Type B pancreatic cell (in vitro differentiated cells): Measurements from ENCODE around the gene JAZF1. TPM values are rescaled to one million over a fixed set of nuclear protein-coding genes. Genes with fewer than 3 reads are reported as not detected.

Source experiments
- DNase-seq: peaks from one replicate; pipeline ENCODE4 v3.0.0; 2021; ENCODE audit warnings: mixed read lengths; ENCODE audit not compliant: unreplicated experiment; ENCODE audit errors: extremely low spot score
- H3K27ac Mint-ChIP-seq: 2 replicates; pipeline ENCODE4 v1.8.0; 2021; ENCODE audit warnings: mild to moderate bottlenecking, mixed read lengths
- H3K27me3 Mint-ChIP-seq: 2 replicates; pipeline ENCODE4 v1.8.0; 2021; ENCODE audit warnings: mixed read lengths
- H3K36me3 Mint-ChIP-seq: 2 replicates; pipeline ENCODE4 v1.8.0; 2021; ENCODE audit warnings: mixed read lengths
- H3K4me1 Mint-ChIP-seq: one replicate; pipeline ENCODE4 v1.8.0; 2021; ENCODE audit warnings: mixed read lengths; ENCODE audit not compliant: unreplicated experiment
- H3K4me3 Mint-ChIP-seq: 2 replicates; pipeline ENCODE4 v1.8.0; 2021; ENCODE audit warnings: mild to moderate bottlenecking, mixed read lengths
- H3K9me3 Mint-ChIP-seq: 2 replicates; pipeline ENCODE4 v1.8.0; 2021; ENCODE audit warnings: mixed read lengths
- total RNA-seq: library from RNA; stranded (reverse); gene quantifications from 2 replicates; pipeline ENCODE4 v1.2.1, GENCODE V29; 2021; ENCODE audit warnings: low replicate concordance
- TF ChIP-seq, protein P1 (sequence below): fragments of 200-600 bp; sonication (generic); conservative IDR thresholded peaks from 2 replicates; pipeline ENCODE4 v1.5.0; 2021; ENCODE audit warnings: antibody characterized with exemption, mild to moderate bottlenecking

Gene JAZF1
- total RNA-seq, 1 donor from 2014 or later, result 4.9 TPM

DNA sequence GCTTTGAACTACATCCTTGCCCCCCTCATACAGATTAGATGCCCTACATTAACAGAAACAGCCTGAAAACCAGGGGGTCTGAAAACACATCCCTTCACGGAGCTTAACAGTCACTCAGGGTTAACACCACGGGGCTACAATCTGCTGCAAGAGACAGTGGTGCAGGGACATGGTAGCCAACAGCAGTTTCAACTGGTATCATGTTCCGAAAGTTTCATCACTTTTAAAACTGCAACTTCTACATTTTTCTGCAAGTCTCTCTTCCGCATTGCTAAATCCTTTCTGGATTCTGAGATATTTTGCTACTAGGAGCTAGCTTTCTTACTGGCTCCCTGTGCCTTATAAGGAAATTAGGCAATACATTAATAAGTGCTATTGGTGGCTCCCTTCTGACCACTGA, 92.6 kb downstream of the JAZF1 start:
- H3K9me3 Mint-ChIP-seq, result no peaks in the 10 kb centered on the region
- H3K27ac Mint-ChIP-seq, result no peak overlapping the region
- H3K36me3 Mint-ChIP-seq, result no peaks in the 10 kb centered on the region
- H3K4me3 Mint-ChIP-seq, result no peak overlapping the region
- TF ChIP-seq, protein P1, sequence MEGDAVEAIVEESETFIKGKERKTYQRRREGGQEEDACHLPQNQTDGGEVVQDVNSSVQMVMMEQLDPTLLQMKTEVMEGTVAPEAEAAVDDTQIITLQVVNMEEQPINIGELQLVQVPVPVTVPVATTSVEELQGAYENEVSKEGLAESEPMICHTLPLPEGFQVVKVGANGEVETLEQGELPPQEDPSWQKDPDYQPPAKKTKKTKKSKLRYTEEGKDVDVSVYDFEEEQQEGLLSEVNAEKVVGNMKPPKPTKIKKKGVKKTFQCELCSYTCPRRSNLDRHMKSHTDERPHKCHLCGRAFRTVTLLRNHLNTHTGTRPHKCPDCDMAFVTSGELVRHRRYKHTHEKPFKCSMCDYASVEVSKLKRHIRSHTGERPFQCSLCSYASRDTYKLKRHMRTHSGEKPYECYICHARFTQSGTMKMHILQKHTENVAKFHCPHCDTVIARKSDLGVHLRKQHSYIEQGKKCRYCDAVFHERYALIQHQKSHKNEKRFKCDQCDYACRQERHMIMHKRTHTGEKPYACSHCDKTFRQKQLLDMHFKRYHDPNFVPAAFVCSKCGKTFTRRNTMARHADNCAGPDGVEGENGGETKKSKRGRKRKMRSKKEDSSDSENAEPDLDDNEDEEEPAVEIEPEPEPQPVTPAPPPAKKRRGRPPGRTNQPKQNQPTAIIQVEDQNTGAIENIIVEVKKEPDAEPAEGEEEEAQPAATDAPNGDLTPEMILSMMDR, result no peak
- H3K27me3 Mint-ChIP-seq, result peaks cover under 1% of the 10 kb centered on the region
- DNase-seq, result no peak
- H3K4me1 Mint-ChIP-seq, result no peaks in the 10 kb centered on the region

DNA sequence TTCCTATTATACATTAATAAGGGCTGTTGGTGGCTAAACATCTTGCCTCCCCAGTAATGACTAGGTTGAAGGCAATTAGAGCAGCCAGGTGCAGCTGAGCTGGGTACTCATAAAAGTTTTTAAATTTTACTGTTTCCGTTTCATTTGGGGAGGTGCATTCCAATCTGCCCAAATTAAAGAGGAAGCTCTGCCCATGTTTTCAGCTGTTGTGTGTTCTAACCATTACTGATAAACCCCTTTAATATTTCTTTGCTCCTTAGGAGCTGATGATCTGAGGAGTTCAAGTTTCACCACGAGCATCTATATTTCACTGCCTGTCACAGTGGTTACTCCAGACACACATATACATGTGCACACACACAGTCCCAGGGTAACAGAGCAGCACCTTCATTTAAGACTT, 94.4 kb downstream of the JAZF1 start:
- Mint-ChIP-seq H3K36me3 (no peaks in the 10 kb centered on the region), H3K9me3 (no peaks in the 10 kb centered on the region), H3K4me1 (no peaks in the 10 kb centered on the region), H3K4me3 (no peak overlapping the region), H3K27ac (no peak overlapping the region), H3K27me3 (peaks cover 10% of the 10 kb centered on the region)
- no peak for DNase-seq
- TF ChIP-seq, protein P1, result no peak

DNA sequence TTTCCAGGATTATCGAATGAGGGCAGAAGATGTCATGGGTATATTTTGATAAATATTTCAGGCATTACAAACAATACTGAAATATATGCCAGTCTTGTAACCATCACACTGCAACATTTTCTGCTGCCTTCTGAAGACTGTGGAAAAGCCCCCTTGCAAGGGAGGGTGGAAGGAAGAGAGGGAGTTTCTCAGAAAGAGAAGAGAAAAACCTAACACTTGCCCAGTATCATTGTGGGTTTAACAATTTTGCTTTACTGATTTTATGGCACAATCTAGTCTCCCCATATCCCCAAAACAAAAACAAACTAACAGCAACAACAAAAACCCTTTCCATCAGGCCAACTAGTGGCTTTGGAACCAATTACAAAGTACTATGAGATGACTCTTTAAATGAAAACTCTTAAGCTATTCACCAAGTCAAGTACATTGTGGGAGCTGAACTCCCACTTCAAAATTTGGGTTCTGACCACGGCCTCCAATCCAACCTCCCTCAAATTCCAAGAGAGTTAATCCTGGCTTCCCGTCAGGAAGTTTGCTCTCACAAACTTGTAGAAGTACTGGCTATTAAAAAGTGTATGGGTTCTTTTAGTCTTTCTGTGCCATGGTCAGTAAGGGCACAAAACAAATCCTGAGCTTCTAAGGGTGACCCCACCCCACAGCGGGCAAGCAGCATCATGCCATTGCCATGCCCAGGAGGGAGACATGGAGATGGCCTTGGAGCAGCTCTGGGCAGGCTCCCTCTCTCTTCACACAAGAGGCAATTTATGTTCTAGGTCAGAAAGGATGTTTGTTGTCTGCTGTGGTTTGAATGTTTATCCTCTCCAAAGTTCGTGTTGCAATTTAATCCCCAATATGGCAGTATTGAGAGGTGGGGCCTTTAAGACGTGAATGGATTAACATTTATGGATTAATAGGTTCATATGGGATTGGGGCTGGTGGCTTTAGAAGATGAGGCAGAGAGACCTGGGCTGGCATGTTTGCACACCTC, 96.3 kb downstream of the JAZF1 start:
- TF ChIP-seq, protein P1, result no peak
- H3K27ac Mint-ChIP-seq, result no peak overlapping the region
- DNase-seq, result no peak

GRCh38 chr7:28083164-28083997, 97.2 kb downstream of the JAZF1 start:
- Mint-ChIP-seq H3K27ac (no peak overlapping the region), H3K4me3 (no peak overlapping the region), H3K27me3 (peaks cover 10% of the 10 kb centered on the region), H3K36me3 (no peaks in the 10 kb centered on the region), H3K4me1 (peaks cover 11% of the 10 kb centered on the region), H3K9me3 (no peaks in the 10 kb centered on the region)
- no peak for DNase-seq
- TF ChIP-seq, protein P1, result no peak

More for the DNA sequence above, 96.3 kb downstream of the JAZF1 start:
- Mint-ChIP-seq H3K4me3 (no peak overlapping the region), H3K36me3 (no peaks in the 10 kb centered on the region), H3K9me3 (no peaks in the 10 kb centered on the region), H3K4me1 (peaks cover 9% of the 10 kb centered on the region), H3K27me3 (peaks cover 10% of the 10 kb centered on the region)

- no peak overlapping the region for H3K27ac Mint-ChIP-seq
- TF ChIP-seq, protein P1, result no peak
- no peaks in the 10 kb centered on the region for H3K36me3 Mint-ChIP-seq
- H3K27me3 Mint-ChIP-seq, result peaks cover 10% of the 10 kb centered on the region
- no peaks in the 10 kb centered on the region for H3K9me3 Mint-ChIP-seq
- DNase-seq, result no peak
- peaks cover 19% of the 10 kb centered on the region for H3K4me1 Mint-ChIP-seq
- no peak overlapping the region for H3K4me3 Mint-ChIP-seq
These were observed 98.5 kb downstream of the JAZF1 start for GRCh38 chr7:28082071-28082470.
